Suprapubic skin (tissue), 4 donors: Measurements from ENCODE around the gene ATP5PB. TPM values are rescaled to one million over a fixed set of nuclear protein-coding genes. Genes with fewer than 3 reads are reported as not detected.

ENCODE experiments used
- DNase-seq, 2 donors: peaks; one replicate each; pipeline ENCODE4 v3.0.0-alpha.2; 2019; ENCODE audit warnings: low spot score in 2 of 2
- H3K27ac ChIP-seq: fragments of 200-600 bp; sonication (generic); one replicate; pipeline ENCODE4 v1.5.1; 2019
- H3K27me3 ChIP-seq: fragments of 200-600 bp; sonication (generic); one replicate; pipeline ENCODE4 v1.5.1; 2019
- H3K36me3 ChIP-seq: fragments of 200-600 bp; sonication (generic); one replicate; pipeline ENCODE4 v1.5.1; 2019
- H3K4me1 ChIP-seq: fragments of 200-600 bp; sonication (generic); one replicate; pipeline ENCODE4 v1.5.1; 2019
- H3K4me3 ChIP-seq: fragments of 200-600 bp; sonication (generic); one replicate; pipeline ENCODE4 v1.5.1; 2019; ENCODE audit warnings: mild to moderate bottlenecking
- H3K9me3 ChIP-seq: fragments of 200-600 bp; sonication (generic); one replicate; pipeline ENCODE4 v1.5.1; 2019
- EP300 ChIP-seq: sonication (generic); formaldehyde crosslinking; IDR thresholded peaks from one replicate; pipeline ENCODE4 v1.6.1; 2017; ENCODE audit warnings: antibody characterized with exemption
- POLR2A ChIP-seq, 2 donors: fragments of 450-650 bp; IDR thresholded peaks; one replicate each; pipeline ENCODE4 v1.6.1; 2017; ENCODE audit warnings: antibody characterized with exemption in 2 of 2, mild to moderate bottlenecking in 2 of 2, moderate library complexity in 2 of 2
- POLR2AphosphoS5 ChIP-seq, 3 donors: sonication (generic); formaldehyde crosslinking; IDR thresholded peaks; one replicate each; pipeline ENCODE4 v1.6.1; 2017; ENCODE audit warnings: antibody characterized with exemption in 3 of 3
- WGBS: methylation state at CpG from one replicate; pipeline ENCODE4 v1.1.5; 2018; 5-methylcytosine and 5-hydroxymethylcytosine counted together
- total RNA-seq, 4 donors: library from RNA; depleted of rRNA; stranded (reverse); fragments of >200 nt; gene quantifications; one replicate each; pipeline ENCODE4 v1.1.0, GENCODE V29; 2016
- TF ChIP-seq, protein P1 (sequence below), 2 donors: fragments of 200-600 bp in 1 of 2; fragments of 450-650 bp in 1 of 2; sonication (generic) in 1 of 2; IDR thresholded peaks; one replicate each; pipeline ENCODE4 v1.5.1; 2016 to 2019; ENCODE audit warnings: antibody characterized with exemption in 2 of 2, mild to moderate bottlenecking in 1 of 2, moderate library complexity in 1 of 2

The ATP5PB gene
- total RNA-seq, 4 donors from 2014 or later, result 79.6 to 154 (median 140) TPM

GRCh38 chr1:111474106-111474505 is 24.8 kb downstream of the ATP5PB start:
- Histone ChIP-seq H3K9me3 (no peaks in the 10 kb centered on the region), H3K4me1 (peaks cover 5% of the 10 kb centered on the region), H3K4me3 (peak overlapping the region; percentile 25), H3K27ac (peak overlapping the region; percentile 54), H3K36me3 (peaks cover 7% of the 10 kb centered on the region), H3K27me3 (no peaks in the 10 kb centered on the region)
- DNase-seq, result no peak
- TF ChIP-seq POLR2AphosphoS5 (IDR thresholded peaks at IDR 0.05) (no peak), POLR2A (IDR thresholded peaks at IDR 0.05) (no peak), EP300 (no peak)
- TF ChIP-seq, protein P1, sequence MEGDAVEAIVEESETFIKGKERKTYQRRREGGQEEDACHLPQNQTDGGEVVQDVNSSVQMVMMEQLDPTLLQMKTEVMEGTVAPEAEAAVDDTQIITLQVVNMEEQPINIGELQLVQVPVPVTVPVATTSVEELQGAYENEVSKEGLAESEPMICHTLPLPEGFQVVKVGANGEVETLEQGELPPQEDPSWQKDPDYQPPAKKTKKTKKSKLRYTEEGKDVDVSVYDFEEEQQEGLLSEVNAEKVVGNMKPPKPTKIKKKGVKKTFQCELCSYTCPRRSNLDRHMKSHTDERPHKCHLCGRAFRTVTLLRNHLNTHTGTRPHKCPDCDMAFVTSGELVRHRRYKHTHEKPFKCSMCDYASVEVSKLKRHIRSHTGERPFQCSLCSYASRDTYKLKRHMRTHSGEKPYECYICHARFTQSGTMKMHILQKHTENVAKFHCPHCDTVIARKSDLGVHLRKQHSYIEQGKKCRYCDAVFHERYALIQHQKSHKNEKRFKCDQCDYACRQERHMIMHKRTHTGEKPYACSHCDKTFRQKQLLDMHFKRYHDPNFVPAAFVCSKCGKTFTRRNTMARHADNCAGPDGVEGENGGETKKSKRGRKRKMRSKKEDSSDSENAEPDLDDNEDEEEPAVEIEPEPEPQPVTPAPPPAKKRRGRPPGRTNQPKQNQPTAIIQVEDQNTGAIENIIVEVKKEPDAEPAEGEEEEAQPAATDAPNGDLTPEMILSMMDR (IDR thresholded peaks at IDR 0.05), result no peak
- WGBS, result 56% methylated on average over 5 of the region's 5 CpGs

DNA sequence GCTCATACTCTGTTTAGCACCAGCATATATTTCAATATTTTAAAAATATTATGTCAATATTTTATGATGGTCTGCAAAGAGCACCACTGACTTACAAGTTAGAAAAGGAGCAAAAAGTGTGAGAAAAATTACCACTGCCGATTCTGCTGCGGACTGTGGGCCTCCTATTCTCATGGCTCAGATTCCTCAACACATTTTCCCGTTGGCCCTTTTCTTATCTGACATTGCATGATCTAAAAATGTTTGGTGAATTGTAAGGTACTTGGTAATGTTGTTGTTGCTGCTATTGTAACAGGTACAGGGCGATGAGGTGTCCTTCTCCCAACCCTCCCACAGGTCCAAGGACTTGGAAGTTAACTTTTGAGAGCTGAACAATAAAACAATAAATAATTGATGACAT is 25.3 kb downstream of the ATP5PB start:
- Histone ChIP-seq H3K9me3 (no peaks in the 10 kb centered on the region), H3K27me3 (no peaks in the 10 kb centered on the region), H3K4me3 (peak overlapping the region; percentile 25), H3K36me3 (peaks cover 7% of the 10 kb centered on the region), H3K4me1 (peaks cover 5% of the 10 kb centered on the region), H3K27ac (peak overlapping the region; percentile 54)
- 70% methylated on average over 4 of the region's 4 CpGs for WGBS
- DNase-seq, result no peak
- TF ChIP-seq, protein P1 (IDR thresholded peaks at IDR 0.05), result no peak
- TF ChIP-seq POLR2AphosphoS5 (IDR thresholded peaks at IDR 0.05) (no peak), EP300 (no peak), POLR2A (IDR thresholded peaks at IDR 0.05) (no peak)

GRCh38 chr1:111475701-111476100 is 26.4 kb downstream of the ATP5PB start:
- 86% methylated on average over 5 of the region's 5 CpGs for WGBS
- TF ChIP-seq POLR2AphosphoS5 (IDR thresholded peaks at IDR 0.05) (no peak), POLR2A (IDR thresholded peaks at IDR 0.05) (no peak), EP300 (no peak)
- TF ChIP-seq, protein P1 (IDR thresholded peaks at IDR 0.05), result no peak
- Histone ChIP-seq H3K4me3 (peak overlapping the region; percentile 7), H3K27ac (no peak overlapping the region), H3K9me3 (no peaks in the 10 kb centered on the region), H3K27me3 (no peaks in the 10 kb centered on the region), H3K36me3 (no peaks in the 10 kb centered on the region), H3K4me1 (peaks cover 5% of the 10 kb centered on the region)
- DNase-seq, result no peak

- no peaks in the 10 kb centered on the region for H3K9me3 ChIP-seq
- H3K27ac ChIP-seq, result no peak overlapping the region
- peaks cover 5% of the 10 kb centered on the region for H3K4me1 ChIP-seq
- H3K36me3 ChIP-seq, result no peaks in the 10 kb centered on the region
- TF ChIP-seq, protein P1 (IDR thresholded peaks at IDR 0.05), result no peak
- TF ChIP-seq POLR2AphosphoS5 (IDR thresholded peaks at IDR 0.05), result no peak
- H3K4me3 ChIP-seq, result peak overlapping the region; percentile 7
- no peaks in the 10 kb centered on the region for H3K27me3 ChIP-seq
- no peak for DNase-seq
These were observed 26.9 kb downstream of the ATP5PB start for GRCh38 chr1:111476214-111476613.

DNA sequence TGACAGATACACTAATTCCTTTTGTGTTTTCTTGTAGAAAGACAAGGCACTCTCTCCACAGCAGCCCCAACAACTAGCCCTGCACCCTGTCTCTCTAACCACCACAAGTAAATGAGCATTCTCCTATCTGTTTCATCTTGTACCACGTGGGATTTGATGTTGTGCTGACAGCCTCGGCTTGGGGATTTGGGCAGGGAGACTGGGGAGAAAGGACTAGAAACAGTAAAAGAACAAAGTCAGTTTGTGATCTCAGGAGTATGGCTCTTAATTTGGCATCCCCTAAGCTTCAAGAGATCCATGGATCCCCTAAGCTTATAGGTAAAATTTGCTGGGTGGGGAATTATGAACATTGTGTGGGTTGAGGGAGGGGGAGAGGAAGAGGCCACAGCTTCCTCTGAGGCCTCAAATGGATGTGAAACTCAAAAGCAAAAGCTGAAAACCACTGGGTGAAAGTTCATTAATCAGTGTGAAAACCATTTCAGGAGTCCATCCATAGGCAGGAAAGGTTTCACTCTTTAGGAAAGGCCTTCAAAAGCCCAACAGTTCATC is 27.6 kb downstream of the ATP5PB start:
- Histone ChIP-seq H3K4me1 (peaks cover 5% of the 10 kb centered on the region), H3K27me3 (no peaks in the 10 kb centered on the region), H3K36me3 (no peaks in the 10 kb centered on the region), H3K9me3 (no peaks in the 10 kb centered on the region), H3K4me3 (no peak overlapping the region), H3K27ac (peak overlapping the region; percentile 24)
- WGBS, result 19% methylated on average over 2 of the region's 2 CpGs
- TF ChIP-seq POLR2AphosphoS5 (IDR thresholded peaks at IDR 0.05) (no peak), EP300 (no peak), POLR2A (IDR thresholded peaks at IDR 0.05) (no peak)
- TF ChIP-seq, protein P1 (IDR thresholded peaks at IDR 0.05), result no peak
- no peak for DNase-seq
